IPS-11a (cell line): ENCODE results near the gene SYTL3.
"Not testable (repeated sequence)": the region's sequence is repeated elsewhere in the genome, so short reads cannot be mapped to it uniquely, and the experiment has no call there.

ENCODE experiments used
- H3K4me3 ChIP-seq: one replicate; pipeline ENCODE4 v1.5.1; 2013; ENCODE audit warnings: low read depth, low read length, control low read depth

The SYTL3 gene, protein sequence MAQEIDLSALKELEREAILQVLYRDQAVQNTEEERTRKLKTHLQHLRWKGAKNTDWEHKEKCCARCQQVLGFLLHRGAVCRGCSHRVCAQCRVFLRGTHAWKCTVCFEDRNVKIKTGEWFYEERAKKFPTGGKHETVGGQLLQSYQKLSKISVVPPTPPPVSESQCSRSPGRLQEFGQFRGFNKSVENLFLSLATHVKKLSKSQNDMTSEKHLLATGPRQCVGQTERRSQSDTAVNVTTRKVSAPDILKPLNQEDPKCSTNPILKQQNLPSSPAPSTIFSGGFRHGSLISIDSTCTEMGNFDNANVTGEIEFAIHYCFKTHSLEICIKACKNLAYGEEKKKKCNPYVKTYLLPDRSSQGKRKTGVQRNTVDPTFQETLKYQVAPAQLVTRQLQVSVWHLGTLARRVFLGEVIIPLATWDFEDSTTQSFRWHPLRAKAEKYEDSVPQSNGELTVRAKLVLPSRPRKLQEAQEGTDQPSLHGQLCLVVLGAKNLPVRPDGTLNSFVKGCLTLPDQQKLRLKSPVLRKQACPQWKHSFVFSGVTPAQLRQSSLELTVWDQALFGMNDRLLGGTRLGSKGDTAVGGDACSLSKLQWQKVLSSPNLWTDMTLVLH

DNA sequence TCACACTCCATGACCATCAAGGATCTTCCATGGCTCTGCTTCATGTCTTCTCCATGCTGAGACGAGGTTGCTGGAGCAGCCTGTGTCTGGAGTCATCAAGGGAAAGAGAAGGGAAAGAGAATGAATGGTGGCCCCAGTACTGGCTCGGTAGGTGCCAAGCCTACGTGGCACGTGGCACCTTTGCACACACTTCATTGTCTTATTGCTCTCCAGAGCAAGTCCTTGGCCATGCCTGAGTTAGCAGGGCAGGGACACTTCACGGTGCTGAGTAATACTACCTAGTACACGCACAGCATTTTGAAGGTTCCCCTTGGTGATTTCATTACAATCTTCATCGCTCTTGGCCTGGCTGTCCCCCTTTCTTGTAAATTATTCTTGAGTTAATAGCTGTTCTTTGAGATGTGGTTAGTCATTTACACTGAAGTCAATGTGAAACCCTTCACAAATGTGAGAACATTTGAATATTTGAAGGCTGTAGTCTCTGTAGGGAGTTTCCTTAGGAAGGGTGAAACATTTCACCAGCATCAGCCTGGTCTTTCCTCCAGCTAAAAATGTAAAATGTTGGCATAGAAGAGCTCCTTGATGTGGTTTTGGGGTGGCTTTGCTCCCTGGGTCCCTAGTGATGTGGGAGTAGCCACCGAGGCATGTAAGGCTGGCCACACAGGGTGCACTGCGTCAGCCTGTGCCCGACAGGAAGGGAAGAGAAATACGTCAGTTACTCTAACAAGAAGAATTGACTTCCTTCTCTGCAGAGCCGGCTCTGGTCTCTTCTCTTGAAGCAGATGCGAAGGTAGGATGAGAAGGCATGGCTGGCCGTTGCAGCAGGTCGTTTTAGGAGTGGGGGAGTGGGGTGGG lies at the start of gene SYTL3:
SYTL3 (plus strand) TSS at position 766 of the 855 bp plus-strand sequence. CDS start 13,215 bp downstream, outside the sequence.
- H3K4me3 ChIP-seq: no peak within 1 kb of the TSS

DNA sequence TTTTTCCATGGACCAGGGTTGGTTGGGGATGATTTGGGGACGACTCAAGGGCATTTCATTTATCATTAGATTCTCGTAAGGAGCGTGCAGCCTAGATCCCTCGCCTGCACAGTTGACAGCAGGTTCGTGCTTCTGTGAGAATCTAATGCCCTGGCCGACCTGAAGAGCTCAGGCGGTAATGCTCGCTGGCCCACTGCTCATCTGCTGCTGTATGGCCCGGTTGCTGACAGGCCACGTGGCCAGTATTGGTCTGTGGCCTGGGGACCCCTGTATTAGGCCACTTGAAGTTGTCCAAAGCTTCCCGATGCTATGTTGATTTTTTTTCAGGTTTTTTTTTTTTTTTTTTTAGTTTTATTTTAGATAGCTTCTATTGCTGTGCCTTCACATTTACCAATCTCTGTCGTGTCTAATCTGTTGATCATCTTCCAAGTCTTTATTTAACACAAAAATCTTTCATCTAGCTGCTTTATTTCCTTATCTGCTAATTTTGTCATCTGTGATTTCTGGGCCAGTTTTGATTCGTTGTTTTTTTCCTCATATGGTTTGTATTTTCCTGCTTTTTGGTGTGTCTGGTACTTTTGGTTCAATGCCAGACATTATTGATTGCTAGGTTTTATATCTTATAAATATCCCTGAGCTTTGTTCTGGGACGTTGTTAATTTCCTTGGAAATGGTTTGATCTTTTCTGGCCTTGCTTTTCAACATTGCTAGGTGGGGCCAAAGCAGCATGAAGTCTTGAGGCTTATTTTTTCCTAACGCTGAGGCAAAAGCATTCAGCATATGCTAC lies 46.4 kb upstream of the SYTL3 start:
- no peak overlapping the region for H3K4me3 ChIP-seq

DNA sequence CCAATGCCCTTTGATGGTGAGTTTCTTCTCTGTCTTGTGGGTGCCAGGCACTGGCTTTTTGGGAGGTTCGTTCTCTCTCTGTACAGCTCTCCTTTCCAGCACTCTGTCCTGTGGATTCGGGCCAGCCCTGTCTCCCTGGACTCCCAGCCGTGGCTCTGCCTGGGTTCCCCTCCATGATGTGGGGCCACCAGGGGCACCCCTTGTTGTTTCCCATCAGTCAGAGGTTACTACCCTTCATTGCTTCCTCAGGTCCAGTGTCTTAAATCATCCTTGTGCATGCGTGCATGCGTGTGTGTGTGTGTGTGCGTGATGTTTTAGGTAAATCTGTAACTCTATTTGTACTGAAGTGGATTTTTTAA lies 45.8 kb upstream of the SYTL3 start:
- H3K4me3 ChIP-seq: no peak overlapping the region

DNA sequence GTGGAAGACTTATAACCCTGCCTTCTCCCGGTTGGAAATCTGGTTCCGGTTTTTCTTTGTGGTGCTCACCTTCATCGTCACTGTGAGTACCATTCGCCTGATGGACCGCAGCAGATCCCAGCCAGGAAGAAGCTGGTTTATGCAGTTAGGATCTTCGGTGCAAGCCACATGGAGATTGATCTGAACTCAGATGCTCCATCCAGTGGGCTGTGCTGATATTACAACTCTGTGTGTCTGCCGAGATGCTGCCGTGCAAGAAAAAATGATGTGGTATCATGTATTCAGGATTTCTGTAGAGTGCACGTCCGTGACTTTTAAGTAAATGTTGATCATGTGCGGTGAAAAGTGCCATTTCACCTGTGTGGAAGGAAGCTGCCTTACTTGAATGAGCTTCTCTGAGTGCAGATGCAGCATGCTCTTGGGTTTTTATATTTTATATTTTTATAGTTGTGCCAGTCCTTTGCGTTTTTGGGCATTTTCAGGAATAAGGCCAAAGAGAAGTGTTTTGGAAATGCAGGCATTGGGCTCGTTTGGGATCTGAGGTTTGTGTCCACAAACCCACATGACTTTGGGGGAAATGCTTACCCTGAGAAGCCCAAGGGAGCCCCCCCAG lies 44.5 kb upstream of the SYTL3 start:
- H3K4me3 ChIP-seq: no peak overlapping the region

DNA sequence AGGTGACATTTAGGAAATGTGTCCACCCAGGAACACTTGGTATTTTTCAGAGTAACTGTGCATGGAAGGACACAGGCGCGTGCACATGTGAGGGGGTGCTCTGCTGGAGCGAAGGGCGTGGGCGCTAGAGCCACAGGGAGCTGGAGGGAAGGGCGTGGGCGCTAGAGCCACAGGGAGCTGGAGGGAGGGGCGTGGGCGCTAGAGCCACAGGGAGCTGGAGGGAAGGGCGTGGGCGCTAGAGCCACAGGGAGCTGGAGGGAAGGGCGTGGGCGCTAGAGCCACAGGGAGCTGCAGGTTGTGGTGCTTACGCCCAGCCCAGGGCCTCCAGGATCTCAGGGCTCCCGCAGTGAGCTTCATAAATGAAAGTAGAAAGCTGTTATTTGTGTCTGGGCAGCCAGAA lies 43.8 kb upstream of the SYTL3 start:
- not testable (repeated sequence) for H3K4me3 ChIP-seq

DNA sequence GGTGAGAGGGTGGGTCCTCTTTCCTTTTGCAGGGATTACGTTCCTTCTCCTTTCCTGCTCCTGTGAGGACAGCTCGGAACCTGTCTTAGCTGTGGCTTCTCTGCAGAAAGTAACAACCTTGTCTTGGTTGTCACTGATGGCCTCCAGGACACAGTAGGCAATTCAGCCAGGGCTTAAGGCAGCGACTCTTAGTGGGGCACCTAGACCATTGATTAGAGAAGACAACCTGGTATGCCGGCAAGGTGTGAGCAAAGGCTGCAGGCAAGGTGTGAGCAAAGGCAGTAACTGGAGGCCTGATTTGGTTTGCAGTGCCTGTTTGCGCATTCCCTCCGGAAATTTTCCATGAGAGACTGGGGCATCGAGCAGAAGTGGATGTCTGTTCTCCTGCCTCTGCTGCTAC lies 42.9 kb upstream of the SYTL3 start:
- no peak overlapping the region for H3K4me3 ChIP-seq

DNA sequence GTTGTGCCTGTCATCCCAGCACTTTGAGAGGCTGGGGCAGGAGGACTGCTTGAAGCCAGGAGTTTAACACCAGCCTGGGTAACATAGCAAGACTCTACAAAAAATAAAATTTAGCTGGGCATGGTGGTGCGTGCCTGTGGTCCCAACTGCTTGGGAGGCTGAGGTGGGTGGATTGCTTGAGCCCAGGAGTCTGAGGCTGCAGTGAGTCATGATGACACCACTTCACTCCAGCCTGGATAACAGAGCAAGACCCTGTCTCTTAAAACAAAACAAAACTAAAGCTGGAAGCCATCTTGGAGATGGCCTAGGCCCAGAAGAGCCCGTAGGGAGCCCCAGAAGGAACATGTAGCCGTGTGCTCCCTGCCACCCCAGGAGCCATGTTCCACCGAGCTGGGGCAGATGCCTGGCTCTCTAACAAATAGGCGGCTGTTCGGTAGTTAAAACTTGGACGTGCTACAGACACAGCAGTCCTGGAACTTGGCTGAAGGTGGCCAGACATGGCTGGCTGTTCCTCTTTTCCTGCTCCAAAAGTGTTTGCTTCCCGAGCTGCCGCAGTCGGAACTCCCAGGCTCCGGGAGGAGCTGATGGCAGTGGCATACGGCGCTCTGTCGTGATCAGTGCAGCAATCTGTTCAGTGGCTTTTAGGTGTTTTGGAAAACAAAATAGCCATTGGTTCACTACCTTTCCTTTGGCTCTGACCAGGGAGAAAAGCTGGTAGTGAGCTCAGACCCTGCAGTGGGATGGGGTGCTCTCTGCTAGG lies 42.3 kb upstream of the SYTL3 start:
- no peak overlapping the region for H3K4me3 ChIP-seq

DNA sequence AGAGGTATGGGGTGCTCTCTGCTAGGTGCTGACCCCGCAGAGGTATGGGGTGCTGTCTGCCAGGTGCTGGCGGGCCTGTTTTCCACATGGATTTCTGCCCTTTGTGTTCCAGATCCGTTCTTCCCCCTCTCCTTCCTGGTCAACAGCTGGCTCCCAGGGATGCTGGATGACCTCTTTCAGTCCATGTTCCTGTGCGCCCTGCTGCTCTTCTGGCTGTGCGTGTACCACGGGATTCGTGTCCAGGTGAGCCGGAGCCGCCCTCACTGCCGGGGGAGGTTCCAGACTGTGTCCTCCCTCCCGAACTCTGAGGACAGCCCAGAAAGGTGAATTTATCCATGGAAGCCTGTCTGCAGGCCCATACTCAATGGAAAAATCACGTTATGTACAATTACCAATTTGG lies 41.6 kb upstream of the SYTL3 start:
- no peak overlapping the region for H3K4me3 ChIP-seq

DNA sequence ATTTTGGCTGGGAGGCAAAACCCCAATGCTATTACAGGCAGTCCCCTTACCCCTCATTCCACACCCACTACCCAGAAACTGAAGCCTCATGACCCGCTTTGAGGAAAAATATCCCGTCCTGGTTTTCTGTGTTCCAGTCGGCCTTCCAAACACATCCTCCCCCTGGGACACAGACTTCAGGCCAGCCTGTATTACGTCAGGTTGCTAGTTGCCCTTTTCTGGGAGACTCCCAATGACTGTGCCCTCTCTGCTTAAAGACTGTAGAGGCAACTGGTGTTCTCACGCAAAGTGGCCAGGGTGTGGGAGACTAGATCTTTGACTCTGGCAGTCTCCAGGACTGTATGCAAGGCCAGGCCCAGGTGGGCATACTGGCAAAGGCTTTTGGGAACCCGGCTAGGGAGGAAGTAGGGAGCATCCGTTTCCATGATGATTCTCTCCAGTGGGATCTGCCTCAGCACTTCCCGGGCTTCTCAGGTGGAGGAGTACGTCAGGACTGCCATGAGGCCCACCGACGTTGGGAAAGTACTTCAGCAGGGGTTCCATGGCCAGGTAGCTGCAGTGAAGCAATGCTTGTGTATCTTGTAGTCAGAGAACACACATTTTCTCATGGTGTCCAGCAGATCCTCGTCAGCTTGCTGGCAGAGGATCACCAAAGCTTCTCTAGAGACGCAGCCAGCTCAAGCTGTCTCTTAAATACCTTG lies 40.2 kb upstream of the SYTL3 start:
- H3K4me3 ChIP-seq: no peak overlapping the region

DNA sequence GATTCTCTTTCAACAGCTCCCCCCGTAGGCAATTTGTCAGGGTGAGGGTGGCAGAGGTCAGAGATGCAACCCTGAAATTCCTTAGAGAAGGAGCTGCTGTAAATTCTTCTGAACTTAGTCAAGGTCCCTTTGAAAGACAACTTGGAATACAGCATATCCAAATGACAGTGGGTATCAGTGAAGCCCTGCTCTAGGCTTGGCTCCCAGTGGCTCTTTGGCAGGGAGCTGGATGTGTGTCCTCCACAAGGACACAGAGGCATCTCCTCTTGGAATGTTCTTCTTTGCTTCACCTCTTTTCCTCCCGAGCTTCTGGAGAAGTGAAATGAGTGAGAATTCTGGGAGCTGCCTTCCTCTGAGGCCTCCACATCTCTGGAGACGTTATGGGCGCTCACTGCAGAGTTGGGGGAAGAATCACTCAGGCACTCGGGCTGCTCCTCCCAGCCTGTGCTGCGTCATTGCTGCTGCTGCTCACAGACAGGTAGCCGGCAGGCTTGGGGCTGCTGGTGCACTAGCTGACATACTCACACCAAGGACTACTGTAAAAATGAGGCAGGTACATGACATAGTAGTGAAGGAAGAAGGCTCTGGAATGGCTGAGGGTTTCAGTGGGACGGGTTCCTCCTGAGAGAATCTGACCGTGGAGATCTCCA lies 39.4 kb upstream of the SYTL3 start:
- no peak overlapping the region for H3K4me3 ChIP-seq

DNA sequence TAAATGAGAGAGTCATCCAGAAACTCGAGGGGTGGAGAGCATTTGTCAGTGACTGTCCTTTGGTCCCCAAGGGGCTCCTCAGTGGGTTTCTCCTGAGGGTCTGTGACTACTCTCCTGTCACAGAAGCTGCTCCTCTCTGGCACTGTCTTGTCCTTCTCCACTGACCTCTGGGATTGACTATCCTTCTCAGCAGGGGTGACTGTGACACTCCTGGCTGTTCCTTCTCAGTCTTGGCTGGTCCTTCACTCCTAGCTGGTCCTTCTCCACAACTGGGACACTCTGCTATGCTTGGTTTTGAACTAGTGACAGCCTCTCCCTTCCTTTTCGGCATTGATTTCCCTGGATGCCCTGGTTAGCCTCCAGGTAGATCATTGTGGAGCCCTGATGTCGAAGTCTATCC lies 38.8 kb upstream of the SYTL3 start:
- H3K4me3 ChIP-seq: no peak overlapping the region

DNA sequence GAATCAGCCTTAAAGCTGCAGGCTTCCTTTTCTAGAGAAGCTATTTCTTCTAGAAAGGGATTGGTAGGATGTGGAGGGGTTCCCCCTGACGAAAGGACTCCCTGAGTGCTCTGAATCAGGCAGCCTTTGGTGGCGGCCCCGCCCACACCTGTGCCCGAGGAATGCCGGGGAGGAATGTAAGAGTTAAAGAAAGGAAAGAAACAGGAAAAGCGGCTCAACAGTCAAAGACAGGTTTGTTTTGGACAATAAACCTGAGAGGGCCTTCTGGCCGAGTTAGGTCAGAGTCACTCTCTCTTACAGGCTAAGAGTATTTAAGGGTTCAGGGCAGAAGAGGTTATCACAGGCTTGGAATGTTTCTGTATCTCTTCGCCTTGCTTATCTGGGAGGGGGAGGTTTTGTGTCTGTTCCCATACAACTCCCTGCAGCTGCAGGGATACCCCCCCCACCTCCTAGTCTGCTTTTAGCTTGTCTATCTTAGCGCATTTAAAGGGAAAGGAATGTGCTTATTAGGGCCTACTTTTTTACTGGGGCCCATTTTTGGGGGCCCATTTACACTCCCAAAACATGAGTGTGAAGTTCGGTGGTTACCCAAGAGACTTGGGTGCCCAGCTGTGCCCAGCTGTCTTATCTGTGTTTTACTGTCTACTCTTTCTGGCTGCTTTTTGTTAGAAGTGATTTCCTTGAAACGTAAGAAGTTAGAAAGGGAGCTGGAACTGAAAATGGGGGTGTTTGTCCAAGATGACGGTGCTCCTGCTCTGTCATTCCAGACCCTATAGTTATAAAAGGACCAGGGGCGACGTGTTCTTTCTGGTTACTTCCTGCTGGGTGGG lies 38.1 kb upstream of the SYTL3 start:
- no peak overlapping the region for H3K4me3 ChIP-seq

DNA sequence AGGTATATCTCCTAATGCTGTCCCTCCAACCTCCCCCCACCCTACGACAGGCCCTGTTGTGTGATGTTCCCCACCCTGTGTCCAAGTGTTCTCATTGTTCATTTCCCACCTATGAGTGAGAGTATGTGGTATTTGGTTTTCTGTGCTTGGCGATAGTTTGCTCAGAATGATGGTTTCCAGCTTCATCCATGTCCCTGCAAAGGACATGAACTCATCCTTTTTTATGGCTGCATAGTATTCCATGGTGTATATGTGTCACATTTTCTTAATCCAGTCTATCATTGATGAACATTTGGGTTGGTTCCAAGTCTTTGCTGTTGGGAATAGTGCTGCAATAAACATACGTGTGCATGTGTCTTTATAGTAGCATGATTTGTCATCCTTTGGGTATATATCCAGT lies 35.2 kb upstream of the SYTL3 start:
- H3K4me3 ChIP-seq: not testable (repeated sequence)

DNA sequence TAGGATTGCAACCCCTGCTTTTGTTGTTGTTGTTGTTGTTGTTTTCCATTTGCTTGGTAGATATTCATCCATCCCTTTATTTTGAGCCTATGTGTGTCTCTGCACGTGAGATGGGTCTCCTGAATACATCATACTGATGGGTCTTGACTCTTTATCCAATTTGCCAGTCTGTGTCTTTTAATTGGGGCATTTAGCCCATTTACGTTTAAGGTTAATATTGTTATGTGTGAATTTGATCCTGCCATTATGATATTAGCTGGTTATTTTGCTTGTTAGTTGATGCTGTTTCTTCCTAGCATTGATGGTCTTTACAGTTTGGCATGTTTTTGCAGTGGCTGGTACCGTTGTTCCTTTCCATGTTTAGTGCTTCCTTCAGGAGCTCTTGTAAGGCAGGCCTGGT lies 31.6 kb upstream of the SYTL3 start:
- not testable (repeated sequence) for H3K4me3 ChIP-seq

DNA sequence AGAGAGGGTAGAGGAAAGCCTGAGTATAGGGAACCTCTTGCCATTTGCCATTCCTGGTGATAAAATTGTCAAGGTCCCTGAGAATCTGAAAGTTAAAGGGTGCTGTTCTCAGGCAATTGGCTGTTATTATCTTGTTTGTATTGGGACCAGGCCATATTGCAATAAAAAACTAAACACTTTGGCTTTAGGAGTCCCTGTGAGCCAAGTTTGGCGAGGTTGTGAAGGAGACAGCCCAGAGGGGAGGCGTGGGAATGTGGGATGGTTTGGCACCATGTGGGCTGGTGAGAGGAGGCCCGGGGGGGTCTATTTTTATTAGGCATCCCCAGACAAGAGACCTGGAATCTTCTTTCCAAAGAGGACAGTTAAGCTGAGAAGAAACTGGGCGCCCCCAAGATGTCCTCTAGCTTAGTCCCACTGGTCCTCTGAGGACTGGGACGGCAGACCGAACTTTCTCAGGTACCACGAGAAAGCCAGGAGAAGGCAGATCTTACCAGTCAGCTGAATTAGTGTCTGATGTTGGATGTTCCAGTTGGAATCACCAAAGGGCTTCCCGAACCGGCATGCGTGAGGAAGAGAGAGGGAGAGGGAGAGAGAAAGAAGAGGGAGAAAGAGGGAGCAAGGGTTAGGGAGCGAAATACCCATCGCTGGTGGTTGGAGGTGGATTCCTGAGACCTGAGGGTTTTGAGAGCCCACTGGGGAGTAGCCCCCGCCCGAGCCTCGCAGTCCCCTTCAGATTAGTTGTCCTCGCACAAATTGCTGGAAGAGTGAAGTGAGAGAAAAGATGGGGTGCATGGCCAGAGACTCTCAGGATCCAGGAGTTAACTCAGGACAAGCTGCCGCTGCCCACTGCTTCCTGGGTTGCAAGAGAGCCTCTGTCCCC lies 29.7 kb upstream of the SYTL3 start:
- no peak overlapping the region for H3K4me3 ChIP-seq

DNA sequence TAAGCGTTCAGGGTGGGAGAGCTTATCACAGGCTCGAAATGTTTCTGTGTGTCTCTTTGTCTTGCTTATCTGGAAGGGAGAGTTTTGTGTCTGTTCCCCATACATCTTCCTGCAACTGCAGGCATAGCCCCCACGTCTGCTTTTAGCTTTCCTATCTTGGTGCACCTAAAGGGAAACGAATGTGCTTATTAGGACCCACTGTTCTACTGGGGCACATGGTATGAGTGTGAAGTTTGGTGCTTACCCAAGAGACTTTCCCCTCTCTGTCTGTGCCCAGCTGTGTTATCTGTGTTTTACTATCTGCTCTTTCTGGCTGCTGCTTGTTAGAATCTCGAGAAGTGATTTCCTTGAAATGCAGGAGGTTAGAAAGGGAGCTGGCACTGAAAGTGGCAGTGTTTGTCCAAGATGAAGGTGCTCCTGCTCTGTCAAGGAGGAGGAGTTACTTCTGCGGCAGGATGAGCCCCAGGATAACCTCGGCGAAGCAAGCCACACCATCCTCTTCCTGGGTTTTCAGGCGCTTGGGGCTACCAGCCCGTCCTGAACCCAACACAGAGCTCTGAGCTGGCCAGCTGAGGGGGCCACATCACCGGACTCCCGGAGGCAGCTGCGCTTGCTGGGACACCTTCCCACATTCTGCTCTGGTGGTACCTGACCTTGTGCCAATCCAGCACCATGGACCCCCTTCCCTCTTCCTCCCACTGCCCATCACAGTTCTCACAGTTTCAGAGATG lies 28.7 kb upstream of the SYTL3 start:
- no peak overlapping the region for H3K4me3 ChIP-seq
